Right hindlimb (tissue), 1 donor: ENCODE measurements around the gene UTP25.
"Not testable (repeated sequence)": the region's sequence is repeated elsewhere in the genome, so short reads cannot be mapped to it uniquely, and the experiment has no call there.

Experiments used
- DNase-seq: peaks from one replicate; pipeline ENCODE4 v3.0.0-alpha.2; 2018

UTP25 gene

GRCh38 chr1:209904774-209905173 is 77.0 kb downstream of the UTP25 start:
- DNase-seq, result not testable (repeated sequence)
